IPS DF 4.7 (cell line): ENCODE results near the gene CHAD.
"Not testable (repeated sequence)": the region's sequence is repeated elsewhere in the genome, so short reads cannot be mapped to it uniquely, and the experiment has no call there.

ENCODE experiments used
- DNase-seq: peaks from one replicate; pipeline ENCODE4 v3.0.0-alpha.2; 2013; ENCODE audit warnings: low spot score; ENCODE audit errors: extremely low read depth

Gene CHAD

GRCh38 chr17:50475362-50475761, 6.7 kb upstream of the CHAD start:
- DNase-seq = no peak

GRCh38 chr17:50474523-50474922, 5.8 kb upstream of the CHAD start:
- DNase-seq = no peak

GRCh38 chr17:50473901-50474300, 5.2 kb upstream of the CHAD start:
- DNase-seq = no peak

DNA sequence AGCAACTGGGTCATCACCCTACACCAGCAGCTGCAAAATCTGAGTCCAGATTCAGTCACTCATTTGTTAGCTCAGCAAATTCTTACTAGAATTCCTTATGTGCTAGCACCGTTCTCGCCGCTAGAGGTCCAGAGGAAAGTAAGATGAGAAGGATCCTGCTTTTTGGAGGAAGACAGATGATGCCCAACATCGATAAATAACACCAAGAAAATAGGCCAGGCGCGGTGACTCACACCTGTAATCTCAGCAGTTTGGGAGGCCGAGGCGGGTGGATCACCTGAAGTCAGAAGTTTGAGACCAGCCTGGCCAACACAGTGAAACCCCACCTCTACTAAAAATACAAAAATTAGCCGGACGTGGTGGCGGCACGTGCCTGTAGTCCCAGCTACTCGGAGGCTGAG, 4.1 kb upstream of the CHAD start:
- DNase-seq = not testable (repeated sequence)

GRCh38 chr17:50472286-50472685, 3.6 kb upstream of the CHAD start:
- no peak for DNase-seq

- no peak for DNase-seq
Measured at GRCh38 chr17:50471009-50471905, 2.6 kb upstream of the CHAD start.

DNA sequence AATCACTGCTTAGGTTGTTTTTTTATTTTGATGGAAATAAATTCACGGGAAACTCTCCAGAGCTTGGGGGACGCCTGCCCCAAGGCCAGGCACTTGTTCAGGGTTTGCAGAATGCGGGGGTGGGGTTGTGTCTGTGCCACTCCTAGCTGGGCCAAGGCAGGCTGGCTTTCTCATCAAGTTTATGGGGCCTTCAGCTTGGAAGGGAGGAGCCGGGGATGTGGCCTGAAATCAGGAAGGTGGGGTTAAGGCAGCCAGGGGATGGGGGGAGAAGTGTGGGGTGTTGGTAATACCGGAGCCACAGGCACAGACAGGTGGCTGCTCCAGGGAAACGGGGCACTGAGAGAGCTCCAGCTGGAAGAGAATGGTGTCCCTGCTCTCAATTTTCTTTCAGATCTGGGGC, 1.7 kb upstream of the CHAD start:
- no peak for DNase-seq

DNA sequence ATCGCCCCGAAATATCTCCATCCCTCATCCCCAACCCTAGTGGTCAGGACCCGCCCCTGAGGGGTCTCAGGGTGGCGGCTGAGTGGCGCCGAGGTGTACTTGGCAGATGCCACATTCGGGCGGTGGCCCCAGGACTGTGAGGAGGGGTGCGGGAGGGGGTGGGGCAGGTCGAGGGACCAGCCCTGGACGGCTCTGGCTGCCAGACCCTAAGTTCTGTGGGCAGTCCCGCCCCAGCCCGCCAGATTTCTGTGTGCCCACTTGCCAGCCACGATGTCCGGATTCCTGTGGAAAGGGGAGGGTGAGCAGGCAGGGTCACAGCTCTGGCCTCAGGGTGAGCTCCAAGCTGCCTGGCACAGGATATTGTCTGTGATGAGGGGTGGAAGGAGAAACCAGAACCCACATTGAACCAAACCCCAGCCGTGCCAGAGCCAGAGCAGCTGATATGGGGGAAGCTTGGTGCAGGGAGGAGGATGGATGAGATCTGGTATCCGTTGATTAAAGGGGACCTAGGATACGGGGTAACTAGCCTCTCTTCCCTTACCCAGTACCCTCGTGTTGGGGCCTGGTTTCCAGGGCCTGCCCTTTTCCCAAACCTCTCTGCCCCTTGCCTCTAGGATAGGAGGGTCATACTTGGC, 1.1 kb upstream of the CHAD start:
- no peak for DNase-seq

GRCh38 chr17:50469208-50469605, 527 bp upstream of the CHAD start:
- no peak for DNase-seq

GRCh38 chr17:50467855-50468303, 801 bp downstream of the CHAD start:
- no peak for DNase-seq

DNA sequence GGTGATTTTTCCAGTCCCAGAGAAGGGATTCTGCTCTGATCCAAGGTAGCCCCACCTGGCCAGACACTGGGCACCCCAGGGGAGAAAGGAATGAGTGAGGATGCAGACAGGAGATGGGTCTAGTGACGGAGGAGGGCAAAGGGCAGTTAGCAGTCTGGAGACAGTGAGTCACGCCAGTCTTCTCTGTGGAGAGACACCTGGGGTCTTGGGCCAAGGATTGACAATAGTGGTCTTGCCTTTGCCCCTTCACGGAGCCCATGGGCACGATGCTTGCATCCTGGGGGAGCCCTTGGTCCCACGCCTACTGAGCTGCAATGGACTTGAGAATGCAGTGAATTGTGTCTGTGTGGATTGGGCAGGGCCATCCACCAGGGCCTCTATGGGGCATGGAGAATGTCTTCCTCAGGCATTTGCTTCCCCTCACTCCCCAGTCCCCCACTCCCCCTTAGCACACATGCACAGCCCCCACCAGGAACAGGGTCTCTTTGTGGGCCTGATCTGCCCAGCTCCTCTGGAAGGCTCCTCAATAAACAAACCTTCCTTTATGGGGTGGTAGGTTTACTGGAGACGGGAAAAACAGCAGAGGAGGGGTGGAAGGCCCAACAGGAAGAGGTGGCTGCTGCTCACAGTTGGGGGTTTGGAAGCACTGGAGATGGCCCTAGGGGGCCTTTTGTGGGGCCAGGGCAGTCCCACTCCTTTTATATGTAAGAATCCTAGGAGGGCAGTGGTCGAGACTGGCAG, 1.4 kb downstream of the CHAD start:
- DNase-seq = no peak

DNA sequence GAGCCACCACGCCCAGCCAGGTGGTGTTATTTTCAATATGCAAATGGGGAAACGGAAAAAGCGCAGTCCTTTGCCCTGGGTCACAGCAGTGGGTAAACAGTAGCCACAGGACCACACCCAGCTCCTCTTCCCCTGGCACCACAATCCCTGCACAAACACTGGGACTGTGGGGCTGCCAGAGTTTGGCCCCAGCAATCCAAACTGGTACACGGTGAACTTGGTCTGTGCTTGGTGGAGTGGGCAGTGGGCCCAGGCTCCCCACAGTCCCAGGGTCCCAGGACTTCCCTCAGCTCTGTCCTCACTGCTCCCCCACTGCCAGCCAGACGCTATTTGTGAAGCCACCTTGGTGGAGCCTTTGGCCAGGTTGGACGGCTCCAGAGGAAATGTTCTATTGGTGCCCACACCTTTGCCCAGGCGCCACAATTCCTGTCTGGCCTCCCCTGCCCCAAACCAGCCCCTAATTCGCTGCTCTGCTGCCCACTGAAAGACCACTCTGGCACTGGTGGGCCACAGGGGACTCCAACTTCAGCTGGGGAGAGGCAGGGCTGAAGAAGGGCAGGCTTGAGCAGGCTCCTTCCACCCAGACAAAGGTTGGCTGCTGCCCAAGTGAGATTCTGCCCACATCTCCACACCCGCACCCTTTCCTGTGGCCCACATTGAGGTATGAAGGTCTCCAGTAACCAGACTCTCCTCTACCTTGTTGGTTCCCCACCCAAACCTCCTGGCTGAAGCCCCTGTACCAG, 2.1 kb downstream of the CHAD start:
- no peak for DNase-seq

- DNase-seq = no peak
Measured at GRCh38 chr17:50465635-50466034, 3.0 kb downstream of the CHAD start.

GRCh38 chr17:50465171-50465570, 3.5 kb downstream of the CHAD start:
- no peak for DNase-seq

DNA sequence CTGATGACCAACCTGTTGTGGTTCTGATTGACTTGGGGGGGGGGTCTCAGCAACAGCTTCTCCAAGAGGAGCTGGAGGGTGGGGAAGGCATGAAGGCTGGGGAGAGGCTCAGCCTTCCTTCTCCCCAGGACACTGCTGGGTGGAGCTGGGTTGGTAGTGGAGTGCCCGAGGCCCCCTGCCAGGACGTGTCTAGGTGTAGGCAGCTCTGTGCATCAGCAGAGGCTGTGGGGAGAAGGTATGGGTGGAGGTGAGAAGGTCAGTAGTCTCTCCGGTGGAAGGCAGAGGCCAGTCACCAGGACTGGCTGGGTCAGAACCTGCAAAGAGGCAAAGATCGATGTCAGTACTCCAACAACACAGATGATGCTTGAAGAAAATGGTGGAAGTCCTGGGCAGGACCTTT, 3.9 kb downstream of the CHAD start:
- DNase-seq = no peak

DNA sequence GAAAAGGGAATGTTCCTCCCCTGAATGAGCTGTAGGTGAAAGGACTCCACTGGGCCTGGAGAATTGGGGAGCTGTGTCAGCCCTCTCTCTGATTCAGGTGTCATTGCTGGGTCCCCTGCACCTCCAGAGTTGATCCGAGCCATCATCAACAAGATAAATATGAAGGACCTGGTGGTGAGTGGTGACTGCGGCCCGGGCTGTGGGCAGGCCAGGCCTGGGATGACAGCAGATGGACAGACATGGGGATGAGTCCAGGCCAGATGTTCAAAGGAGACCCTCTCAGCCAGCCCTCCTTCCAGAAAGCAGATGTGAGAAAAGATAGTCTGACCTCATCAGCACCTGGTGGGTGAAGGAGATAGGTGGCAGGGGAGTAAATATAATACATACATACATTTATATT, 4.6 kb downstream of the CHAD start:
- no peak for DNase-seq

DNA sequence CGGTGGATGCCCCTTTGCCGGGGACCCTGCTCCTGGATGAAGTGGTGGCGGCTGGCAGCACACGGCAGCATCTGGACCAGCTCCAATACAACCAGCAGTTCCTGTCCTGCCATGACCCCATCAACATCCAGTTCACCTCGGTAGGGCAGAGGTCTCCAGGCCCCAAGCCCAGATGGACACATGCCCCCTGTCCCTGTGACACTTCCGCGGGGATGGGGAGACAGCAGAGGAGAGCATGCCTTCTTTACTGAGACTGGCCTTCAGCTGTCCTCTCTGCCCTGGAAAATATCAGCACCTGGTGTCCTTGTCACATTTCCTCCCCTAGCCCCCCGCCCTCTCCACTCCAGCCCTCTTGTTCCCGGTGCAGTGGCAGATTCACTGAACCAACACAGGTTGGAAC, 6.2 kb downstream of the CHAD start:
- no peak for DNase-seq

GRCh38 chr17:50461550-50462132, 7.0 kb downstream of the CHAD start:
- DNase-seq = no peak

GRCh38 chr17:50460831-50461526, 7.7 kb downstream of the CHAD start:
- DNase-seq = no peak

DNA sequence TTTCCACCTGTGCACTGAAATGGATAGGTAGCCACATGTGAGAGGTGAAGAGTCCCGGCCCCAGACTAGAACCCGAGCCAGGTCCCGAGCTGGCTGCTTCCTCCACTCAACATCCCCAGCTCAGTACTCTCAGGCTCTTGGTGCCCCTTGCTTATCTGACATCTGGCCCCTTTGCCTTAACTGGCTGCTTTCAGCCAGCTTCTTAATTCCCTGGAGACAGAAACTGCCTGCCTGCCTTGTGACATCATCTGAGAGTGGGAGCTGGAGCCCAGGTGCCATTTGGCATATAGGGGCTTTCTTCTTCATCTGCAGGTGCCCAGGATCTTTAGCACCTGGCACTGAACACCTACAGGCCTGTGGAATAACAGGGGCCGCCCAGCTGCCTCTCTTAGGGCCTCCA, 8.9 kb downstream of the CHAD start:
- no peak for DNase-seq
